GM06990 (cell line): ENCODE measurements around the gene ELMO1.

ENCODE experiments used
- DNase-seq: peaks from one replicate; pipeline ENCODE4 v3.0.0-alpha.2; 2011; ENCODE audit not compliant: insufficient read length; ENCODE audit errors: extremely low read depth
- H3K27me3 ChIP-seq: replicated peaks from 2 replicates; pipeline ENCODE4 v1.6.0; 2011; ENCODE audit warnings: low read length; ENCODE audit not compliant: control insufficient read depth, insufficient read depth
- H3K36me3 ChIP-seq: 2 replicates; pipeline ENCODE4 v1.5.1; 2011; ENCODE audit warnings: low read length; ENCODE audit not compliant: control insufficient read depth, insufficient read depth
- H3K4me3 ChIP-seq: replicated peaks from 2 replicates; pipeline ENCODE4 v1.5.1; 2011; ENCODE audit warnings: low read depth, mild to moderate bottlenecking, control low read depth, low read length
- CTCF ChIP-seq: IDR thresholded peaks from 2 replicates; pipeline ENCODE4 v1.5.1; 2011; ENCODE audit warnings: low read length, control low read depth, mild to moderate bottlenecking, inconsistent platforms; ENCODE audit not compliant: insufficient read depth, poor library complexity, severe bottlenecking

Gene ELMO1

GRCh38 chr7:36962367-36962766 lies 486.3 kb downstream of the ELMO1 start:
- Histone ChIP-seq H3K4me3 (no peak overlapping the region), H3K36me3 (no peaks in the 10 kb centered on the region), H3K27me3 (no peaks in the 10 kb centered on the region)
- no peak for TF ChIP-seq CTCF
- no peak for DNase-seq

DNA sequence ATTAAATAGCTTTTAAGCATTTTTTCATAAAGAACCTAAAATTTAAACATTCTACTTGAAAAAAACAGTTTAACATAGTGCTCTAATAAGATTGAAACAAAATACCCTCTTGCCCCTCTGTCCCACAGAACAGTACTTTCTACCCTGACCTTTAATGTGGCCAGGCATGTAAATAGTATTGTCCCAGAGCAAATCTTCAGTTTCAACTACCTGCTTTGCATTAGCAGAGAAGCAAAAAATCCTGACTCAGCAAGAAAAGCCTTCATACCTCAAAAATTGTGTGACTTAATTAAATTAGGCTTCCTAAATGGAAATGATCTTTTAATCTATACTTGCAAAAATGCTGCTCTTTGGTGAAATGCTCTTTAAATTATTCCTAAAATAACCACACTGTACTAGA lies 487.0 kb downstream of the ELMO1 start:
- Histone ChIP-seq H3K36me3 (no peaks in the 10 kb centered on the region), H3K4me3 (no peak overlapping the region), H3K27me3 (no peaks in the 10 kb centered on the region)
- no peak for TF ChIP-seq CTCF
- DNase-seq = no peak

DNA sequence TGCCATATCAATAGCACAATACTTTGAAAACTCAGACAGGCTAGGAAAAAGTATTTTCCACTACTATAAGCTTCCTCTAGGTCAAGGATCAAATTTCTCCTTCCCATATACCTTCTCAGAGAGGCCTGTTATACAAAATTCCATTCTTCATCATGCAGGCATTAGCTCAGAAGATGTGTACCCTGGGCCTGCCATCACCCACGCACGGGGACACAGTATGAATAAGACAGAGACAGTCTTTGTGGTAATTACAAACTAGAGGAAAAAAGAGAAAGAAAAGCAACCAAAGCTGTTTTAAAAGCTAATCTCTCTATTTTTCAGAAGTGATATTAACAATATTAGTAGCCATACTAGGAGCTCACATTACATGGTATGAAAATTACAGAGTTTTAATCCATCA lies 487.6 kb downstream of the ELMO1 start:
- DNase-seq = no peak
- no peaks in the 10 kb centered on the region for H3K36me3 ChIP-seq
- TF ChIP-seq CTCF = no peak
- H3K4me3 ChIP-seq = no peak overlapping the region
- H3K27me3 ChIP-seq = no peaks in the 10 kb centered on the region

- no peak overlapping the region for H3K4me3 ChIP-seq
- DNase-seq = no peak
- TF ChIP-seq CTCF = no peak
- no peaks in the 10 kb centered on the region for H3K36me3 ChIP-seq
- no peaks in the 10 kb centered on the region for H3K27me3 ChIP-seq
Measured at GRCh38 chr7:36960105-36960504, 488.6 kb downstream of the ELMO1 start.

DNA sequence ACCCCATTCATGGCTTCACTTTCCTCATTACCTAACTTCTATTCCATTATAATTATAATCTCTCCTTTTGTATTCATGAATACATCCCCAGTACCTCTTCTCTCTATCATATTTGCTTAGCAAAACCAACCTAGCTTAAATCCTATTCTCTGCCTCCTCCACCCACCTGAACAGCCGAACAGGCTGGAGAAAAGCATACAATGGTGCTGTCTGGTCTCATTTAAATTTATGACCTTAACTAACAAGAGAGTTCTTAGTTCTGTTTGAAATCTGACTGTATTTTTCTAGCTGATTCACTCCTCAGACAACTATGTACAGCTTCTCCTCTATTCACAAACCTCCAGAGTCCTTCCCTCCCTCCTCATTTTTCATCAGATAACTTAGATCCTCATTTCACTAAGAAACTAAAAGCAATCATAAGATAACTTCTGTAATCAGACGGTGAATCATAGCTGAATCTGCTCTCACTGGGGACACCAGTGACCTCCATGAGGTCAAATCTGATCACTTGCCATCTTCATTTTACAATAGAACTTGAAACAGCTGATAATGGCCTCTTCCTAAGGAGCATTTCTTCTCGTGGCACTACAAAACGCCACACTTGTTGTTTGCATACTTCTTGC lies 490.4 kb downstream of the ELMO1 start:
- TF ChIP-seq CTCF = no peak
- Histone ChIP-seq H3K4me3 (no peak overlapping the region), H3K36me3 (no peaks in the 10 kb centered on the region; the same call in 1 of the 2 replicates), H3K27me3 (no peaks in the 10 kb centered on the region)
- no peak for DNase-seq

DNA sequence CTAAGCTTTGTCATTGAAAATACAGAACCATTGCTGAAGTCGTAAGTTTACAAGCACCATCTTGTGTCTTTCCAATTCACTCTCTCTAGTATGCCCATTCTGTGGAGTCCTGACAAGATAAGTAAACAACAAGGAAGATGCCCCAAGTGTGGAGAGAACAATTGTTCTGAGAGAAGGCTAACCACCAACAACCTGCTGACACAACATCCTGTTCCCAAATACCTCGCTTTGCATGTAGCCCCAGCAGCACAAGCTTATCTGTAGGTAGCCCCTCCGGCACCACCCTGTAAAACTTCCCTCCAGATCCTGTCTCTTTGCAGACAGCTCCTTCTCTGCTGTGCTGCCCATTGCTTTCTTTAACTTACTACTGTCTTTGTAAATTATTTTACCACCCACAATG lies 491.0 kb downstream of the ELMO1 start:
- TF ChIP-seq CTCF = no peak
- DNase-seq = no peak
- no peaks in the 10 kb centered on the region for H3K27me3 ChIP-seq
- H3K4me3 ChIP-seq = no peak overlapping the region
- H3K36me3 ChIP-seq = no peaks in the 10 kb centered on the region; the same call in 1 of the 2 replicates
